KMS-11 (cell line): ENCODE results near the gene DNAJA3.

Source experiments
- H2AFZ ChIP-seq: fragments of 200-600 bp; sonication (generic); 2 replicates; pipeline ENCODE4 v1.6.1; 2016; ENCODE audit warnings: antibody characterized with exemption, mixed run types, low read depth
- H3K27ac ChIP-seq: fragments of 200-600 bp; sonication (generic); 2 replicates; pipeline ENCODE4 v1.6.1; 2016; ENCODE audit warnings: mild to moderate bottlenecking, mixed run types
- H3K27me3 ChIP-seq: fragments of 200-600 bp; sonication (generic); 2 replicates; pipeline ENCODE4 v1.6.1; 2017; ENCODE audit warnings: mild to moderate bottlenecking, low read depth, mixed run types, moderate library complexity; ENCODE audit not compliant: insufficient read depth
- H3K36me3 ChIP-seq: fragments of 200-600 bp; sonication (generic); 2 replicates; pipeline ENCODE4 v1.6.1; 2017; ENCODE audit warnings: mild to moderate bottlenecking, mixed run types; ENCODE audit not compliant: insufficient read depth
- H3K4me1 ChIP-seq: fragments of 200-600 bp; sonication (generic); 2 replicates; pipeline ENCODE4 v1.6.1; 2016; ENCODE audit warnings: mild to moderate bottlenecking, low read depth, mixed run types; ENCODE audit not compliant: poor library complexity, severe bottlenecking
- H3K4me2 ChIP-seq: fragments of 200-600 bp; sonication (generic); 2 replicates; pipeline ENCODE4 v1.7.0; 2016; ENCODE audit warnings: mild to moderate bottlenecking, mixed run types
- H3K4me3 ChIP-seq: fragments of 200-600 bp; sonication (generic); IDR thresholded peaks from 2 replicates; pipeline ENCODE4 v1.6.1; 2017; ENCODE audit warnings: low read depth, low read length, mixed read lengths; ENCODE audit not compliant: insufficient read depth
- H3K79me2 ChIP-seq: fragments of 200-600 bp; sonication (generic); 2 replicates; pipeline ENCODE4 v1.6.1; 2016; ENCODE audit warnings: low read depth, mixed run types; ENCODE audit not compliant: insufficient read depth
- H3K9ac ChIP-seq: fragments of 200-600 bp; sonication (generic); 2 replicates; pipeline ENCODE4 v1.6.1; 2016; ENCODE audit warnings: mild to moderate bottlenecking, mixed run types
- H4K20me1 ChIP-seq: fragments of 200-600 bp; sonication (generic); 2 replicates; pipeline ENCODE4 v1.6.1; 2016; ENCODE audit warnings: mild to moderate bottlenecking, mixed run types; ENCODE audit not compliant: insufficient read depth
- TF ChIP-seq, protein P1 (sequence below): fragments of 200-600 bp; sonication (generic); conservative IDR thresholded peaks from 2 replicates; pipeline ENCODE4 v1.6.1; 2017; ENCODE audit warnings: low read depth, mild to moderate bottlenecking, antibody characterized with exemption, low read length, moderate library complexity, mixed read lengths

DNAJA3 gene

GRCh38 chr16:4384509-4384942 is 41.1 kb upstream of the DNAJA3 start:
- no peak overlapping the region for H3K4me3 ChIP-seq
- TF ChIP-seq, protein P1, sequence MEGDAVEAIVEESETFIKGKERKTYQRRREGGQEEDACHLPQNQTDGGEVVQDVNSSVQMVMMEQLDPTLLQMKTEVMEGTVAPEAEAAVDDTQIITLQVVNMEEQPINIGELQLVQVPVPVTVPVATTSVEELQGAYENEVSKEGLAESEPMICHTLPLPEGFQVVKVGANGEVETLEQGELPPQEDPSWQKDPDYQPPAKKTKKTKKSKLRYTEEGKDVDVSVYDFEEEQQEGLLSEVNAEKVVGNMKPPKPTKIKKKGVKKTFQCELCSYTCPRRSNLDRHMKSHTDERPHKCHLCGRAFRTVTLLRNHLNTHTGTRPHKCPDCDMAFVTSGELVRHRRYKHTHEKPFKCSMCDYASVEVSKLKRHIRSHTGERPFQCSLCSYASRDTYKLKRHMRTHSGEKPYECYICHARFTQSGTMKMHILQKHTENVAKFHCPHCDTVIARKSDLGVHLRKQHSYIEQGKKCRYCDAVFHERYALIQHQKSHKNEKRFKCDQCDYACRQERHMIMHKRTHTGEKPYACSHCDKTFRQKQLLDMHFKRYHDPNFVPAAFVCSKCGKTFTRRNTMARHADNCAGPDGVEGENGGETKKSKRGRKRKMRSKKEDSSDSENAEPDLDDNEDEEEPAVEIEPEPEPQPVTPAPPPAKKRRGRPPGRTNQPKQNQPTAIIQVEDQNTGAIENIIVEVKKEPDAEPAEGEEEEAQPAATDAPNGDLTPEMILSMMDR, result no peak
- H3K36me3 ChIP-seq, result no peaks in the 10 kb centered on the region

GRCh38 chr16:4385066-4385788 is 40.4 kb upstream of the DNAJA3 start:
- Histone ChIP-seq H3K27me3 (no peaks in the 10 kb centered on the region), H2AFZ (no peak overlapping the region), H3K4me2 (no peak overlapping the region), H3K4me1 (no peaks in the 10 kb centered on the region), H3K27ac (no peak overlapping the region), H4K20me1 (no peaks in the 10 kb centered on the region), H3K9ac (no peak overlapping the region), H3K4me3 (no peak overlapping the region), H3K79me2 (no peaks in the 10 kb centered on the region; the same call in 1 of the 2 replicates), H3K36me3 (no peaks in the 10 kb centered on the region)
- TF ChIP-seq, protein P1, result no peak

More at GRCh38 chr16:4384509-4384942, 41.1 kb upstream of the DNAJA3 start:
- H3K4me1 ChIP-seq, result no peaks in the 10 kb centered on the region
- no peak overlapping the region for H3K27ac ChIP-seq
- no peak overlapping the region for H3K9ac ChIP-seq
- H2AFZ ChIP-seq, result no peak overlapping the region
- H4K20me1 ChIP-seq, result no peaks in the 10 kb centered on the region
- no peaks in the 10 kb centered on the region for H3K27me3 ChIP-seq
- H3K4me2 ChIP-seq, result no peak overlapping the region
- no peaks in the 10 kb centered on the region; the same call in 1 of the 2 replicates for H3K79me2 ChIP-seq

- Histone ChIP-seq H3K4me2 (no peak overlapping the region), H3K36me3 (no peaks in the 10 kb centered on the region), H3K27ac (no peak overlapping the region), H3K27me3 (no peaks in the 10 kb centered on the region), H2AFZ (no peak overlapping the region), H3K9ac (no peak overlapping the region), H4K20me1 (no peaks in the 10 kb centered on the region), H3K4me3 (no peak overlapping the region), H3K79me2 (no peaks in the 10 kb centered on the region; the same call in 1 of the 2 replicates), H3K4me1 (no peaks in the 10 kb centered on the region)
- TF ChIP-seq, protein P1, result no peak
Observed at GRCh38 chr16:4385789-4386450, 39.7 kb upstream of the DNAJA3 start.

DNA sequence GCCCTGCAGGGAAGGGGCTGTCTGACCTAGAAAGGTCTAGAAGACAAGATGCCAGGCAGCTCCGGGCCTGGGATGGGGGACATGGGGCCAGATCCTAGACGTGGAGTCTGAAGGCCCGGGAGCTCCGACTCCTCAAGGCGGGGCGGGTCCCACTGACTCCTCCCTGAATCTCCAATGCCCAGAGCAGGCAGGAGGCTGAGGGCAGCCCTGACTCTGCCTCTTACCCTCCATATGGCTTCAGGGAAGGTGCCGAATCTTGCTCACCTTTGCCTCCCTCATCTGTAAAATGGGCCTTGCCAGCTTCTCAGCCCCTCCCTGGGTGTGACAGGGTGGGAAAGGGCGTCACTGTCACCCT is 39.2 kb upstream of the DNAJA3 start:
- Histone ChIP-seq H3K27me3 (no peaks in the 10 kb centered on the region), H3K27ac (no peak overlapping the region)

More for the DNA sequence above, 39.2 kb upstream of the DNAJA3 start:
- H3K4me3 ChIP-seq, result no peak overlapping the region
- no peak overlapping the region for H3K9ac ChIP-seq
- TF ChIP-seq, protein P1, result no peak
- H4K20me1 ChIP-seq, result no peaks in the 10 kb centered on the region
- H2AFZ ChIP-seq, result no peak overlapping the region
- no peaks in the 10 kb centered on the region for H3K36me3 ChIP-seq
- no peaks in the 10 kb centered on the region; the same call in 1 of the 2 replicates for H3K79me2 ChIP-seq
- H3K4me1 ChIP-seq, result no peaks in the 10 kb centered on the region
- H3K4me2 ChIP-seq, result no peak overlapping the region
